GM23248 (cell line): ENCODE data around the gene SEPTIN5.

Source experiments
- EZH2 ChIP-seq: fragments of 200-600 bp; sonication (generic); IDR thresholded peaks from 2 replicates; pipeline ENCODE4 v1.6.1; 2018; ENCODE audit warnings: antibody characterized with exemption, mild to moderate bottlenecking; ENCODE audit not compliant: insufficient read depth, poor library complexity, severe bottlenecking
- EZH2phosphoT487 ChIP-seq: fragments of 200-600 bp; sonication (generic); IDR thresholded peaks from 2 replicates; pipeline ENCODE4 v1.6.1; 2018; ENCODE audit warnings: antibody characterized with exemption, moderate library complexity, mild to moderate bottlenecking, low read depth; ENCODE audit not compliant: insufficient read depth

GRCh38 chr22:19723983-19724827, 9.9 kb downstream of the SEPTIN5 start:
- TF ChIP-seq EZH2 (no peak), EZH2phosphoT487 (no peak)
